Right atrium auricular region (tissue), 2 donors: ENCODE measurements around the gene DLX6. TPM values are rescaled to one million over a fixed set of nuclear protein-coding genes. Genes with fewer than 3 reads are reported as not detected.

Experiments
- DNase-seq: peaks from one replicate; pipeline ENCODE4 v3.0.0-alpha.2; 2019; ENCODE audit warnings: low spot score
- H3K27ac ChIP-seq, 2 donors: fragments of 200-600 bp; sonication (generic); 1 replicate in 1 of 2; 2 replicates in 1 of 2; pipeline ENCODE4 v1.5.1; 2016 to 2019
- H3K27me3 ChIP-seq, 2 donors: fragments of 200-600 bp; sonication (generic); one replicate each; pipeline versions ENCODE4 v1.5.1 to v1.6.0; 2017 to 2019
- H3K36me3 ChIP-seq: fragments of 200-600 bp; sonication (generic); one replicate; pipeline ENCODE4 v1.5.1; 2016
- H3K4me1 ChIP-seq, 2 donors: fragments of 200-600 bp; sonication (generic); one replicate each; pipeline versions ENCODE4 v1.5.1 to v1.6.0; 2017 to 2019
- H3K4me3 ChIP-seq, 2 donors: fragments of 200-600 bp; sonication (generic); 1 replicate in 1 of 2; 2 replicates in 1 of 2; pipeline ENCODE4 v1.5.1; 2017 to 2019; ENCODE audit warnings: mild to moderate bottlenecking in 1 of 2, moderate library complexity in 1 of 2
- H3K9me3 ChIP-seq, 2 donors: fragments of 200-600 bp; sonication (generic); one replicate each; pipeline ENCODE4 v1.5.1; 2019
- total RNA-seq, 2 donors: library from RNA; depleted of rRNA; stranded (reverse); fragments of >200 nt; gene quantifications; one replicate each; pipeline ENCODE4 v1.1.0, GENCODE V29; 2016
- TF ChIP-seq, protein P1 (sequence below), 2 donors: fragments of 200-600 bp; sonication (generic); IDR thresholded peaks; one replicate each; pipeline ENCODE4 v1.5.1; 2019; ENCODE audit warnings: antibody characterized with exemption in 2 of 2

Gene DLX6
- total RNA-seq, 2 donors from 2014 or later = not detected

DNA sequence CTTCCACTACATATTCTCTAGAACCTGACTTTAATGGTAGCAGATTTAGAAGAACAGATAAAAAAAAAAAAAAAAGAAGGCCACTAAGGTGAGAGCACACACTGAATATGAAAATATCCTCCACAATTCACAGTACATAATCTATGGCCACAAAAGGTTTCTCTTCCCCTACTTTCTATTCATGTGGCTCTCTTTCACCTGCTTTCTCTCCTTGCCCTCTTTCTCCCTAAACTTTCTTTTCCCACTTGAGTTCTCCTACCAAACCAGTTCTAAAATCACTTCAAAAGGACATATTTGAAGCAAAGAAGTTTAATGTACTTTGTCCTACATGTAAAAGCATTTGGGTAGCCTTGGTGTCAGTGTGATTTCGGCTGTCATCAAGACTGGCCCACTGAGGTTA, 18.5 kb upstream of the DLX6 start:
- Histone ChIP-seq H3K4me1 (peaks cover 0 to under 1% of the 10 kb centered on the region in 2 donors), H3K9me3 (no peaks in the 10 kb centered on the region), H3K27ac (no peak overlapping the region), H3K4me3 (no peak overlapping the region), H3K36me3 (no peaks in the 10 kb centered on the region), H3K27me3 (peaks cover 20 to 28% of the 10 kb centered on the region in 2 donors)
- TF ChIP-seq, protein P1, sequence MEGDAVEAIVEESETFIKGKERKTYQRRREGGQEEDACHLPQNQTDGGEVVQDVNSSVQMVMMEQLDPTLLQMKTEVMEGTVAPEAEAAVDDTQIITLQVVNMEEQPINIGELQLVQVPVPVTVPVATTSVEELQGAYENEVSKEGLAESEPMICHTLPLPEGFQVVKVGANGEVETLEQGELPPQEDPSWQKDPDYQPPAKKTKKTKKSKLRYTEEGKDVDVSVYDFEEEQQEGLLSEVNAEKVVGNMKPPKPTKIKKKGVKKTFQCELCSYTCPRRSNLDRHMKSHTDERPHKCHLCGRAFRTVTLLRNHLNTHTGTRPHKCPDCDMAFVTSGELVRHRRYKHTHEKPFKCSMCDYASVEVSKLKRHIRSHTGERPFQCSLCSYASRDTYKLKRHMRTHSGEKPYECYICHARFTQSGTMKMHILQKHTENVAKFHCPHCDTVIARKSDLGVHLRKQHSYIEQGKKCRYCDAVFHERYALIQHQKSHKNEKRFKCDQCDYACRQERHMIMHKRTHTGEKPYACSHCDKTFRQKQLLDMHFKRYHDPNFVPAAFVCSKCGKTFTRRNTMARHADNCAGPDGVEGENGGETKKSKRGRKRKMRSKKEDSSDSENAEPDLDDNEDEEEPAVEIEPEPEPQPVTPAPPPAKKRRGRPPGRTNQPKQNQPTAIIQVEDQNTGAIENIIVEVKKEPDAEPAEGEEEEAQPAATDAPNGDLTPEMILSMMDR (IDR thresholded peaks at IDR 0.05) = no peak
- DNase-seq = no peak

DNA sequence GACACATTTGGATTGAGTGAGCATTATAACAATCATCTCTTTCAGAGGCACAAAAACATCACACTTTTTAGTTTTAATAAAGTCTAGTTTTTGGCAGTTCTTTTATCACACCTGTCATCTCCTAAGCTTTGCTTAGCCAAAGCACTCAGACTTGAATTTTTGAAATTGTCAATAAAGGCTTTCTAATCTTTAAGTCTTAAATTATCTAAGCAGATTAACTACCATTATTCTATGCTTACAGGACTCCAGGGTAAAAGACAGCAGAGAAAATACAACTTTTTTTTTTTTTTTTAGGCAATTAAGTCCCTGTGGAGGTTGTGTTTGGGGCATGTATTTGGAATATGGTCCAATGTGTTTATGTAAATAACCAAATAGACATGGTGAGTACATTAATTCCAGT, 17.6 kb upstream of the DLX6 start:
- Histone ChIP-seq H3K4me3 (no peak overlapping the region), H3K9me3 (no peaks in the 10 kb centered on the region), H3K27me3 (peaks cover 28 to 36% of the 10 kb centered on the region in 2 donors), H3K27ac (no peak overlapping the region), H3K4me1 (peaks cover 0 to 8% of the 10 kb centered on the region in 2 donors), H3K36me3 (no peaks in the 10 kb centered on the region)
- DNase-seq = no peak
- TF ChIP-seq, protein P1 (IDR thresholded peaks at IDR 0.05) = no peak

DNA sequence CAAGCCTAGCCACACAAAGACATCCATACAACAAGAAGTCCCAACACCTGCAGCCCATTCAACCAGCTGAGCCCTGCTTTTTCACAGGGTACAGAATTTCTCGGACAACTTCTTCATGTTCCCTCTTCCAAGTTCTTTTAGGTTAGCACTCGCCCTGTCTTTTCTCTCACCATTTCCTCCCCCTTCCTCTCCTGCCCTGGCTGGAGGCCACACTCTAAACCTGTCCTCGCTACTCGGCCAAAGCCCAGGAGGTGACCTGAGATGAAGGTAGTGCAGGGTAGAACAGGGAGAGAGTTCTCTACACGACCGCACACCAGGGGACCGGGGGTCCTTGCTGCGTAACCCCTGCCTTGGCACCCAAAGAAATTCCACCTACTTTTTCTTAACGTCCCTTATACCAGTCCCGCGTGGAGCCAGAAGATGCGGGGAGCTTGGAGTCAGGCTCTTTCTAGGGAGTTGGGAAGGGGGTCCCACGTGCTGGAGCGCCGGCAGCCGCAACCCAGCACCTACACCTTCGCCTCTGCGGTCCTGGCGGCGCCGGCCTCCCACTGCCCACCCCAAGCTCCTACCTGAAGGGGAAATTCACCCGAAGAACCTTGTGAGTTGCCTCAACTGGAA, 16.0 kb upstream of the DLX6 start:
- H3K27me3 ChIP-seq = peaks cover 41 to 45% of the 10 kb centered on the region in 2 donors
- H3K36me3 ChIP-seq = no peaks in the 10 kb centered on the region
- H3K9me3 ChIP-seq = no peaks in the 10 kb centered on the region
- DNase-seq = no peak
- H3K4me3 ChIP-seq = no peak overlapping the region
- no peak overlapping the region for H3K27ac ChIP-seq
- peaks cover 0 to 10% of the 10 kb centered on the region in 2 donors for H3K4me1 ChIP-seq
- TF ChIP-seq, protein P1 (IDR thresholded peaks at IDR 0.05) = no peak

DNA sequence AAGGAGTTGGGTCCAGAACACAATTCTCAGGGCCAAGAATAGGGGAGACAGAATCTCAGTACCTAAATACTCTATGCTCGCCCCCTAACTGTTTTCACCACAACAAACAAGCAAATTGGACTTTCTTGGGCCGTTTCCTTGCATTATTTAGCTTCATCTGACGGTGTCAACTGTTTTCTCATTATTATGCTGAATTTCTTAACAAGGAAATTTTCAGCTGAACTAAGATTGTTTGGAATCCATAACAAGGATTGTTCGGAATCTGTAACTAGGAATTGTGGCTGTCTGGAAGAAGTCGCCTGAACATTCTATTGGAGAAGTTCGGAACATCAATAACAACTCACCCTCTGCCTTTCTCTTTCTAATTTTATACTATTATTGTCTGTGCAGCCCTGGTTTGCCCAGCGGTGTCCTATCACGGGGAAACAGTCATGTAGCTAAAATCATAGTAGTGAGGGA, 15.5 kb upstream of the DLX6 start:
- no peaks in the 10 kb centered on the region for H3K36me3 ChIP-seq
- peaks cover 42 to 50% of the 10 kb centered on the region in 2 donors for H3K27me3 ChIP-seq
- DNase-seq = no peak
- no peak overlapping the region for H3K27ac ChIP-seq
- H3K4me1 ChIP-seq = peaks cover 0 to 10% of the 10 kb centered on the region in 2 donors
- H3K4me3 ChIP-seq = no peak overlapping the region
- no peaks in the 10 kb centered on the region for H3K9me3 ChIP-seq
- TF ChIP-seq, protein P1 (IDR thresholded peaks at IDR 0.05) = no peak

DNA sequence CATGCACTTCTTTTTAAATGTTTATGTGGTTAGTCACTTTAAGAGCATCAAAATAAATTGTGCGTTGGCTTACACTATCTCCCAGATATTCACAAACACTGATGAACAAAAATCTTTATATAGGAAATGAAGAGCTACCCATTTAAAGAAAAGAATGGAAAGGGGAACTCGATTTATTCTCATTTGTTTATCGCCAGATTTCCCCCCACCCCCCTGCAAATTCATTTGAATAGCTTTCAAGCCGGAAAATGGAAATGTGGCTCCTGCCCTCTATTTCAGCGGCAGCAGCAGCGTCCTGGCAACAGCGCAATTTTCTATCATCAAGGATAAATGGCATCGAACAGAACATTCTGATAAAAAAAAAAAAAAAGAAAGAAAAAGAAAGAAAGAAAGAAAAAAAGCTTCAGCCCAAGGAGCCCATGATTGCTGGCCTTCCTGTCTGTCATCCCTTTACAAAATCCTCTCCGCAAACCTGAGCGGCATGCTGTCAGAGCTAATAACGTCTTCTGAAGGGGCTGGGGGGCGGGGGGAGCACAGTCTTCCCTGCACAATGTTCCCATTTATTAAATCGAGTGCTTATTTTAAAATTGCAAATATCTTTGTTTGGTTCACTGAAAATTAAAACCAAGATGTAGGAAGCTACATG, 13.7 kb upstream of the DLX6 start:
- no peaks in the 10 kb centered on the region for H3K9me3 ChIP-seq
- H3K27me3 ChIP-seq = peaks cover 50 to 65% of the 10 kb centered on the region in 2 donors
- H3K4me1 ChIP-seq = peaks cover 0 to 10% of the 10 kb centered on the region in 2 donors
- no peak for DNase-seq
- no peak overlapping the region for H3K27ac ChIP-seq
- TF ChIP-seq, protein P1 (IDR thresholded peaks at IDR 0.05) = no peak
- no peaks in the 10 kb centered on the region for H3K36me3 ChIP-seq
- no peak overlapping the region for H3K4me3 ChIP-seq
